Inferior parietal cortex (tissue), 1 donor: Measurements from ENCODE around the gene LVRN.

ENCODE experiments used
- DNase-seq: peaks from one replicate; pipeline ENCODE4 v3.0.0-alpha.2; 2016; ENCODE audit errors: extremely low spot score

The LVRN gene

DNA sequence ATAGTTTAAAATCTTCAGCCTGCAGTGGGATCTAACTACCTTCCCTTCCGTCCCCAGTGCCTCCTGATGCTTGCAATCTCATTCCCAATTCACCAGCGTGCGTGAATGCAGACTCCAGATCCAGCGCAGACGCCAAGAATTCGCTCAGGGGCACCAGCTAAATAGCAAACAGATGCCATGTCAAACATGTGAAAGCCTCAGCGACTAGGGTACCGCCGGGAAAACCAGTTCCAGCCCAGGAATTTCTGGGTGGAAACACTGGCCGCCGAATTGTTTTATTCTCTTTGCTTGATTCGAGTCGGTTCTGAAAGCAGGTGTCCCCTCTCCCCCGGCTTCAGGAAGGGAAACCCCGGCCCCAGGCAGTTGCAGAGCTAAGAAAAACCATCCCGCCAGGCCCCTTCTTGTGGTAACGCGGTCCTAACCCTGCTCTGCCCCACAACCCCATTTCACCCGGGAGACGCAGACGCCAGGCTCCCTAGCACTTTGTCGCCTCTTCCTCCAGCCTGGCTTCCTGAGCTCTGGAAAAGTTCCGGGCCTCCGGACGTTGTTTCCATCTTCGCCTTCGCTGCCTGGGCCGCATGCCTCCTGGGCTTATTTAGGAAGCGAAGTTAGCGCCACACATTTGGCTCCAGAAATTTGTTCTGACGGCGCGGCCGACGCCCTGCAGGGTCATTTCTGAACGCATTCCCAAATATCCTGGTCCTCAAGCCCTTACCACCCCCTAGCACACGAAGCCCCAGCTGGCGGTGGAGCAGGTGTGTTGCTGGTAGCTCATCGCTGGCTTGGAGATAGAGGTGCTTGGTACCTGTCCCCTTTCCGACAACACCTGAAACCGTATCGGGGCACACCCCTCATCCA, 665 bp upstream of the LVRN start:
- DNase-seq = no peak

DNA sequence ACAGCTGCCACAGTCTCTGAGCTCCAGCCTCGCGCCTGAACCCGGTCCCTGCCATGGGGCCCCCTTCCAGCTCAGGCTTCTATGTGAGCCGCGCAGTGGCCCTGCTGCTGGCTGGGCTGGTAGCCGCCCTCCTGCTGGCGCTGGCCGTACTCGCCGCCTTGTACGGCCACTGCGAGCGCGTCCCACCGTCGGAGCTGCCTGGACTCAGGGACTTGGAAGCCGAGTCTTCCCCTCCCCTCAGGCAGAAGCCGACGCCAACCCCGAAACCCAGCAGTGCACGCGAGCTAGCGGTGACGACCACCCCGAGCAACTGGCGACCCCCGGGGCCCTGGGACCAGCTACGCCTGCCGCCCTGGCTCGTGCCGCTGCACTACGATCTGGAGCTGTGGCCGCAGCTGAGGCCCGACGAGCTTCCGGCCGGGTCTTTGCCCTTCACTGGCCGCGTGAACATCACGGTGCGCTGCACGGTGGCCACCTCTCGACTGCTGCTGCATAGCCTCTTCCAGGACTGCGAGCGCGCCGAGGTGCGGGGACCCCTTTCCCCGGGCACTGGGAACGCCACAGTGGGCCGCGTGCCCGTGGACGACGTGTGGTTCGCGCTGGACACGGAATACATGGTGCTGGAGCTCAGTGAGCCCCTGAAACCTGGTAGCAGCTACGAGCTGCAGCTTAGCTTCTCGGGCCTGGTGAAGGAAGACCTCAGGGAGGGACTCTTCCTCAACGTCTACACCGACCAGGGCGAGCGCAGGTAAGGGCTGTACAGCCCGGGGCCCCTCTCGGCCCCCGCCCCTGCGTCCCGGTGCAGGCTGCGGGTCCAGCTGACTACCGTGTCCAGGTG, 509 bp downstream of the LVRN start:
- DNase-seq = no peak

DNA sequence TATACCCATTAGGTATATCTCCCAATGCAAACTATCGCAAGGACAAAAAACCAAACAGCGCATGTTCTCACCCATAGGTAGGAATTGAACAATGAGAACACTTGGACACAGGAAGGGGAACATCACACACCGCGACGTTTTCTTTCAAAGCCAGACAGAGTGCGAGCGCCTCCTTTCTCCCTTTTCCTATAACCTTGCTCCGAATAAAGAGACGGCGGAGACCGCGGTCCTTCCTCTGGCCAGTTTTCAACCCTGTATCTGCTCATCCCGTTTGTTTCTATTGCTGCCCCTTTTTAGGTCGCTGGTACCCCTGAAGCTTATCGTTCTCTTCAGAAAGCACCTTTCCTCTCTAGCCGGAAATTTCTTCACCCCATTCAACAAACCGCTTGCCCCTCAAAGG, 1.3 kb downstream of the LVRN start:
- DNase-seq = no peak

DNA sequence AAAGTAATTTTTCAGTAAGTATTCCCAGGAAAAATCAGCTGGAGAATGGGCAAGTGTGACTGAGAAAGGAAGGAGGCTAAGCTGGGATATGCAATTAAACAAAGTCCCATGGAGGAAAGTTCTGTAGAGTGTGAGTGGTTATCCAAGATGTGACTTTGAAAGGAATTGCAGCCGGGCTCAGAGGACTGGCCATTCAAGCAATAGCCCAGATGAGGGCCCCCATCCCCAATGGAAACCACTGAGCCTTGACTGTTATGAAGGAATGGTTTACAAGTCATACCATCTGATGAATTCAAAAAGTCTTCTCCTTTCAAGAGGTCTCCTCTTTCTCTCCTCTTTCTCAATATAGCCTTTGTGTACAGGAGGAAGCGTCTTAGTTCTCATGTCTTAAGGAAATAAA, 6.5 kb downstream of the LVRN start:
- DNase-seq = no peak

DNA sequence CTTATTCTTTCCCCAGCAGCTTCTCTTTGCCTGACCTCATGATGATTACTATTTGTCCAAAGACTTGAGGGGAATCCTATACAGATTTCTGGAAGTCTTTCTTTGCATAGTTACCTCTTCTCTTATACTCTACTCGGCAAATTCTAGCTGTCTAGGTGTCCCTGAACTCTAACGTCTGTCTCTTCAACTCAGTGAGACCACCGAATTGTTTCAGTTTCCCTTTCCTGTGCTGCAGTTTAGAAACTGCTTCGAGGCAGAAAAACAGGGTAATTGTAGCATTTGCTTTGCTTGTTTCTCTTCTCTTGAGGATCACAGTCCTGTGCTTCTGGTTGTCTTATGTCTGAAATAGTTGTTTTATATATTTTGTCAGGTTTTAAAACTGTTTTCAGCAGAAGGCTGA, 14.8 kb downstream of the LVRN start:
- no peak for DNase-seq

DNA sequence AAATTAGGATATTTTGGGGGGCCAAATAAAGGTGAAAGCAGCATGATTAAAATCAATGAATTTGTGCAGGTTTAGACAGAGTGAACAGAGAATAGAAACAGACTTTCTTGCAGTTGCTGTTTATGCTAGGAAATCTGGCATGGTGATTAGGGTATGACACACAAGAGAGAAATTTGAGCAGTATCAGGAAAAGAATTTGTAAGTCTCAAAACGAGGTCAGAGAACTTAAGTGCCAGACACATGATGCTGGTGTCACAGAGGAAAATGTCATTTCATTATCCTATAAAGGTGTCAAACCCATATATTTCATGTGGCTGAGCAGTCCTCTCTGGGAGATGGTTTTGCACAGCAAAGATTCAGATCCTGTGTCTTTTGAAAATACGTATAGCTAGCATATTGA, 15.7 kb downstream of the LVRN start:
- no peak for DNase-seq

DNA sequence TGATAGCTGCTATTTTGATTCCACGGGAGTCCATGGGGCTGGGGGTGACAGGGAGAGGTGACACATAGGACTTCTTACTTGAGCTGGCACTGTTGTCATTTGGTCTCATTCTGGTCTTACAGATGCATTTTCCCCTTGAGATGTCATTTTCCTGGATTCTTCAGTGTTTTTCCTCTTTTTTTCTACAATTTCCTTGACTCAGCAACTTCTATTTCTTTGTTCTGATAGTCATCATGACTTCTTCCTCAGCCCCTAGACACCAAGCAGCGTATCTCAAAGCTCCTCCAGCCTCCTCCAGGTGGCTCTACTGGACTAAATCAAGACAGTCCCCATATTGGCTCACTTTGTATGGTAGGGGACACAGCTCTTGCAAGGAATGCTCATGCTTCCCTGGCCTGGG, 16.5 kb downstream of the LVRN start:
- no peak for DNase-seq

DNA sequence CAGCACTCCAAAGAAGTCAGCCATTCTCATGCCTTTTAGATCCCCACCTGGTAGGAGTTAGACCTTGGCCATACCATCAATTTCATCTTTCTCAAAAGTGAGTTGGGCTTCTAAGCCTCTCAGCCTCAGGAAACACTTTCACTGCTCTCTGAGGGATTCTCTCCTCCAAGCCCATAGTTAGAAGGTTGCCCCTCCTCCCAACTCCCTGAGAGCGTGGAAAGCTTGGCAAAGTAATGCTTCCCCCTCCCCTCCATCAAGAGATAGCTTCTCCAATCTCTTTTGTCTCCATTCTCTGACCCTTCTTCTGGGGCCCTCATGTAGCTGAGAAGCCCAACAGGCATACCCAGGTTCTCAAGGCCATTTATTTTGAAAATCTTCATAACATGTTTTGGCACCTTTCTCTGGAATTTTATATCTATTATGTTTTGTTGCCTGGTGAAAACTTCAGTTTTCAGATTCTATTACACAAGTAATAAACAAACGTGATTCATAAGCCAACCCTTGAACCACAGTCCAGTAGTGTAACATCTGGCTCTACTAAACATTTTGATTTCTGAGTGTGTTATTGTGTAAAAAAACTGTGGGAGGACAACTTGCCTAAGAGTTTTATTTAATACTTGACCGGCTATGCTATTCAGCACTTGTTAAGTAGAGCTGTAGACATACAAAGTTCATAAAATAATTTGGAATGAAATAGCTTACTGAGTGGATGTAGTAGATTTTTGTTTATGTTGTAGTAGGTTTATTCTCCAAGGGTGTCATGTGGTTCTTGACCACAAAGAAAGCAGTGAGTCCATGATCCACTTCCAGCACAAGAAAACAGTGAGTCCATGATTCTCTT, 17.1 kb downstream of the LVRN start:
- DNase-seq = no peak

DNA sequence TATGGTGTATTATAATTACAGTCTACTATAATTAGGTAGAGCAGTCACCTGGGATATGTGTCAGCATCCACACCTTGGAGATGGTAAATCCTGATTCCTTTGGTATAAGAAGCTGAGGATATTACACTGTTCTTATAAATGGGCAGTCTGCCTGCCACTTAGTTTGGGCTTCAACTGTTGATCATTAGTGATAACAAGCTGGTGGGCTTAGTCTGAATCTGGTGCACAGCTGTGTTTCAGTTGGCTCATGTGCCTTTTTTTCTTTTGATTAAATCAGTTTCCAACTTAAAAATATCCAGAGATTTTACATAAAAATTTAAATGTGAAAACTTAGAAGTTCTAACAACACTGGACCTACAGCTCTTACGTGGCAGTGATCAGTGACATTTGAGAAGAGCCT, 21.2 kb downstream of the LVRN start:
- DNase-seq = no peak

DNA sequence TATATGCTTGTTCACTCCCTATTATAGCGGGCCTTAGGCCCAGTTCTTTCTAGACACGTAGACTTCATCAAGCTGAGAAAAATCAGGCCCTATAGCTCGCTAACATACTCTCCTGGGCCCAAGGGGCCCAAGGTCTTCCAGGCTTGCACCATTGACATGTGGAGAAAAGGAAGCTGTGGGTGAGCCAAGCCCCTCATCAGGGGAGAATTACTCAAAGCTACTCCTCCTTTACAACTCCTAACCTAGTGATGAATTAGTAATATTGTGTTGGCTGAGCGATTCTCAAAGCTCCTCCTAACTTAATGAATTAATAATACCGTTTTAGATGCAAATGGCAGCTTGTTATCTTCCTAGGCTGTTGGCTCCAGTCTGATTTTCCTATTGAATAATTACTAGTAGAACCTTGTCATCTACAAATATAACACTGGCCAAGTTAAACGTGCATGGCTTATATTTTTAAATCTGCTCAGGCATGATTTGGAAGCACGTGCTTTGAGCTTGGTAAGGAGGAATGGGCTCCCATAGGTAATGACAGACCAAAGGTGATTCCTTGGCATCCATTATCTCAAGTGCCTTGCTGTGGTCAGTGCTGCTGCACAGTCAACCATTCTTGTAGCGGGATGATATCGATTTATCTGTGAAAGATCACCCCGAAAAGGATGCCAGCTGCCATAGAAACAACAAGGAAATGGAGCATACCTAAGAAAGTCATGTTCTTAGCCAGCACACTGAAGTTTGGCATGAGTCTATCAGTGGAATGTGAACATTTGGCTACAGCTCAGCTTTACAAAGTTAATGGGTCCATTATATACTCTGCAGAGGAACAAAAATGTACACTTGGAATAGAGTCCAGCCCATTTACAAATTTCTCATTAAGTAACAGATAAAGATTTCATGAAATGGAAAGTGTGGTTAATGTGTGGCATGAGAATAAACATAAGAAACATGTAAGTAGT, 23.8 kb downstream of the LVRN start:
- DNase-seq = no peak

DNA sequence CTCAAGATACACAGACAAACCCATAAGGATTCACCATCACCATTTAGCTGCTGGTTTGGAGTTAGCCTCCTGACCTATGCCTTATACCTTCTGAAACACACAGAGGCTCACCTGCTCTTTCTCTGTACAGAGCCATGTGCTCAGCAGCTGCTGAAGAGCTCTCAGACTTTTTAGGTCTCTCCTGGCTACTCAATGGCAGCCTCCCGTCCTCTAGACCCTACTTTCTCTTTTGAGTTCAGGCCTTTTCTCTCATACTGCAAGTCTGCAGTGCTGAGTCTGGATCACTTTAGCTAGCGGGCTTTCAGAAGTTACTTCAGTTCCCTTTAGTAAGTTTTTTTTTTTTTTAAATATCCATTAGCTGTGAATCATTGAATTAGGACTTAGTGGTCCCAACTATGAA, 25.7 kb downstream of the LVRN start:
- DNase-seq = no peak

DNA sequence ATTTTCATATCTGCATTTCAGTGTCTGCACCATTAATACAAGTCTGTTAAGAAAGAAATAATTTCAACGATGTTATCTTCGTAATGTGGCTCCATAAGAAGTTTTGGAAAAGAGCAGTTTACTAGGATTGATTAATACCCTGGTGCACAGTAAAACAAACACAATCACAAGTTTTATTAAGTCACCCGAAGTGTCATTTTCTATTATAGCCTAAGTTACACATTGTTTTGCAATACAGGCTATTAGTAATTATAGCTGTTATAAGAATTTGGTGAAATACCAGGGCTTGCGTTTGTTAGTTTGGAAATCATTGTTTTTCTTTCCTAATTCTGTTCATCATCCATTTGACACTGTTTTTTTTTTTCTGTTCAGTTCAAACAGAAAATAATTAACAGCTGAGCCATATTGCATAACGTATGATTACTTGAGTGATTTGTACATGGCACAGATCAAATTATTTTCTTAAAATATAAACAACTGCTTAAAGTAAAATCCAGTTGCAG, 30.6 kb downstream of the LVRN start:
- no peak for DNase-seq

DNA sequence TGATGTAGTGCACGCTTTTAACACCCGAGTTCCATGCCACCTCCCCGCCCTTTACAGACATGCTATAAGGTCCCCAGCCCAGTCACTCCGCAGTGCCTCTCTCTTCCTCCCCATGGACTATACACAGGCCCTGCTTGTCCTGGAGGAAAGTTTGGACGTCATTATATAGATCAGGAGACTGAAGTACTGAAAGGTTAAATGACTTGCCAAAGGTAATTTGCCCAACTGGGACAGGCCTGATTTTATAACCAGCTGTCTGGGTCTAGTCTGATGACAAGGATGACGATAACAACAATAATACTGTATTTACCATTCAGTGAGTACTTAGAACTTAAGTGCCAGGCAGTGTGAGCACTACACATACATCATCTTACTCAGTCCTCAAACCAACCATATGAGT, 33.1 kb downstream of the LVRN start:
- DNase-seq = no peak

DNA sequence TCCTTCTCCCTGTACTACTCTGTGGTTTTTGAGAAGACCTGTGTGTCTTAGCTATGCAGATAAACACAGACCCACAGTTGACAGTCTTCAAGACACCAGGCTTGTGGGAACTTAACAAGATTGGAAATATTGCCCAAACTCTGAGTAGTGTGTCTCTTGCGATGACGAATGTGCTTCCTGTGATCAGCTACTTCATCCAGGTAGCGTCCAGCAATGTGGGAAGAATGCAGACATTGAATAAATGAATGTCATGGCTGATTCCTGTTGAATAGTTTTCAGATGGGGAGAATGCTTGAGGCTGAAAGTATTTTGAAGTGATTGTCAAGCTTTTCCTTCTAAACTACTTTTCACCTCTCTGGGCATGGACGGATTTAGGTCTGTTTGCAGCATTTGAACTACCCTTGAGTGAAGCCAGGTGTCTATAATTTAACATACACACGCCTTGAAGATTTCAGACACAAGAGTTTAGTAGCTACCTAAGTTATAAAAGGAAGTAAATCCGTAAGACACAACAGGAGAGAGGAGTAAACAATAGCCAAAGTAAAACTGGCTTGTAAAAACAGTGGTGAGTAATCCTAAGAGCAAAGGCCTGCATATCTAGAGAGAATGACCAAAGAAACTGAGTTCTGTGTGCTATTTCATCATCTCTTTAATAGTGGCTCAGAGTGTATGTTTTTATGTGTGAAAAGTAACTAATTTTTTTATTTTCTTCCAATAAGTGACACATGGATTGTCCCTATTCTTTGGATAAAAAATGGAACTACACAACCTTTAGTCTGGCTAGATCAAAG, 40.0 kb downstream of the LVRN start:
- DNase-seq = no peak

DNA sequence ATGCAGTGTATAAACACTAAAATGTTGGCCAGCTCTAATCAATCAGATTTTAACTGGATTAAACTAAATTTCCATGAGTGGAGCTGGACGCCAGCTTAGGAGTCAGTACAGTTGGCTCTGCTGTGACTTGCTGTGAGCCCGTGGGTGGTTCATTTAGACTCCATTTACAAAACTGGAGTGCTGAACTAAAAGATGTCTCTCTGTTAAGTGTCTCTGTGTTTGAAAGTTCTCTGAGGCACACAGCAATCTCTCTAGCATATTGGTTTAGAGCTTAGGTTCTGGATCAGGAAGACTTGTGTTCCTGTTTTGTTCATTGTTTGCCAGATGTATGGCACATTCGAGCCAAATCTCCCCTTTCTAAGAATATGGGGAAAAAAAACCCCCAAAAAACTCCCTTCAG, 42.0 kb downstream of the LVRN start:
- DNase-seq = no peak

DNA sequence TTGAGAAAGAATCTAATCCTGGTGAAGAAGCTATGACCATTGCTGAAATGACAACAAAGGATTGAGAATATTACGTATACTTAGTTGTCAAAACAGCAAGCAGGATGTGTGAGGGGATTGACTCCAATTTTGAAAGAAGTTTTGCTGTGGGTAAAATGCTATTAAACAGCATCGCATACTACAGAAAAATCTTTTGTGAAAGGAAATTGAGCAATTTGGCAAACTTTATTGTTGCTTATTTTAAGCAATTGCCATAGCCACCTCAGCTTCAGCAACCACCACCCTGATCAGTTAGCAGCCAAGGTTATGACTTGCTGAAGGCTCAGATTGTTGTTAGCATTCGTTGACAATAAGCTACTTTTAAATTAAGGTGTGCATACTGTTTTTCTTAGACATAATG, 47.5 kb downstream of the LVRN start:
- no peak for DNase-seq

DNA sequence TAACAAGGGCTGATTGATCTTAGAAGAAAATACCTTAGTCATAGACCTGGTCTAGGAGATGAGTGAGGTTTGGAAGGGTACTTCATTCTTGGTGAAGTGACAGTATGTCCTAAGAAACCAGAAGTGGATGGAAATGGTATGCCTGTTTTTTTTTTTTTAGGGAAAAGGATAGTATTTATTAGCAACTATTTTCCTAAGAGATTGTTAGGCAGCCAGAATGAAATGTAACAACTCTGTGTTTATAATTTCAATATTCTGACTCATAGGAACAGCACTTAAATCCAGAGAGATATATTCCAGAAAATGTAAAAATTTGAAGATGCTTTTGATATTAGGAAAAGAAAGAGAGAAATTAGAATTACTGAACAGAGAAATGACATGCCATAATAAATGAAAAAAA, 48.8 kb downstream of the LVRN start:
- no peak for DNase-seq

DNA sequence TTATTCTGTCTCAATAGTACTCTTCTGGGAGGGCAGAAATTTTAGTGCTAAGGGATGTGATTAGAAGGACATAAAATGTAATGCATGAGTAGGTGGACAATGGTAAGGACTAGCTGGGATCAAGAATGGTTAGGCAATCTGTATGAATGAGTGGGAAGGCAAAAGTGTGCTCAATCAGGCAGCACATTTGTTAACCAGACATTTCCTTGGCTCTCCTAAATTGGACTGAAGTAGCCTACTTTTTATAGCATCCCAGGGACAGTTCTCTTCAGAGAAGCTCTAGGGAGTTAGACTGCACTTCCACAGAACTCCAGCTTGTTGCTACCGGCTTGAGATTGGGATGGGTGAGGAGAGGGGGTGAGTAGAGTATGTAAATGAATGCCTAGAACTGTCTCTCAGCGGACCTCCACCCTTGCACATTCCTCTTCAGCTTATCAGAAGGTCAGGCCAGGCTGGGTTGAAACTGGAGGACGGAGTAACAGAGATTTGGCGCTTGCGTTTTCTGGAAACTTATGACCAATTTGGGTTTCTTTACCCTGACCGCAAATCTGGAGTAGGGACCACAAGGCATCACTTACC, 51.0 kb downstream of the LVRN start:
- DNase-seq = no peak

DNA sequence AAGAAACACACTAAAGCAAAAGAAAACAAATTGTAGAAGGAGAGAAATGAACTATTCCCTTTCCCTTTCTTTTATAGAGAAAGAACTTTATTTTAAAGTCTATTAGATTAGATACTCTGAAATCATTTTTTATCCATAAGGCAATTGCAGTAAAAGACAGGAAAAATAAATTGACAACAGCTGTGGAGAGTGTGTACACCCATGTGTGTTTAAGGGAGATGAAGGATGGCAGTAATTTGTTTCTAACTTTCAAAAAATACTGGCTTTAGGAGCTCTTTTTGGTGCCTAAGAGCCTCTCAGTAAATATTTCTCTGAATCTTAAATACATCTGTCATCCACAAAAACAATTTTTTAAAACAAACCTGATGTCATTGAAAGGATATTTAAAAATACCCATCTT, 51.7 kb downstream of the LVRN start:
- DNase-seq = no peak

DNA sequence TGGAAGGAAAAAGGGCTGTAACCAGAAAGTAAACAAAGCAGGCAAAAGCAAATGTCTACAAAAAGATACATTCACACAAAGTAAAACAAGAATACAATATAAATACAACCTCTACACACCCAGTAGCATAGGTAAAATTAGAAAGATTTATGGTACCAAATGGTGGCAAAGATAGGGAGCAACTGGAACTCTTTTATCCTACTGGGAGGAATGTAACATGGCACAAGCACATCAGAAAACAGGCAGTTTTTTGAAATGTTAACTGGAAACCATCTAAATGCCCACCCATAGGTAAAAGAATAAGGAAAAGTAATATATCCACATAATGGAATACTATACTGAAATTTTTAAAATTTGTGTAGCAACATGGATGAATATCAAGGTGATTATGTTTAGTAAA, 61.3 kb downstream of the LVRN start:
- no peak for DNase-seq
